ENCODE results near the gene FABP7. TPM values are rescaled to one million over a fixed set of nuclear protein-coding genes. Genes with fewer than 3 reads are reported as not detected.

The FABP7 gene
- total RNA-seq, 1 experiment from 2014 or later: not detected

DNA sequence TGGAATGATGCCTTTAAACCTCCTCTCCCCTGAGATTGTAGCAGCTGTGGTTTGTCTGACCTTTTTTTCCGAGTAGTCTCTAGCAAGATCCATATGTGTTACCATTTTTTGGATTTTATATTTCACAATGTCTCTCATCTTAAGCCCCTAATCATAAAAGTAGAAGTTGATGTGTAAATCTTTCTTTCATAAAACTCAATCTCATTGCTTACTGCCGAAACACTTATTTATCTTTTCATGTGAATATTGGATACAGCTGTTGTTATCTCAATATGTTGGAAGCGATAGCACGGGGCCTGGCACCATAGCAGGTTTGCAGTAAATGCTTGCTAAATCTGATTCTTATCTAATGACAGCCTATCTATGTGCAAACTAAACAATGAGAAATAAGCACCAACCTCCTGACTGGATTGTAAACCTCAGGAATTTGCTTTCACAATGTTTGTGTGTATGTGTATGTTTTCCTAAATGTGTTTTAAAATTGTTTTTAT, 23.7 kb downstream of the FABP7 start:
- Mint-ChIP-seq H3K36me3 (ENCODE audit: insufficient read depth, unreplicated experiment) (peaks cover 16% of the 10 kb centered on the region), H3K4me1 (ENCODE audit: low read depth, unreplicated experiment) (peaks cover 16% of the 10 kb centered on the region), H3K4me3 (ENCODE audit: unreplicated experiment) (no peak overlapping the region), H3K27me3 (ENCODE audit: insufficient read depth, unreplicated experiment) (no peaks in the 10 kb centered on the region), H3K9me3 (ENCODE audit: unreplicated experiment) (no peaks in the 10 kb centered on the region), H3K27ac (ENCODE audit: unreplicated experiment) (no peak overlapping the region)
- H3K36me3 ChIP-seq (ENCODE audit: control insufficient read depth, insufficient read depth, low read length): peaks cover 1% of the 10 kb centered on the region; the same call in 1 of the 2 replicates
- POLR2A ChIA-PET: no interaction called here
- intact Hi-C loops (cut with micrococcal nuclease; ENCODE audit: unreplicated experiment): no loop called here
- CTCF ChIA-PET: no interaction called here
- no peaks in the 10 kb centered on the region for H3K27me3 ChIP-seq (replicated peaks; ENCODE audit: control insufficient read depth, insufficient read depth, low read length)
- peaks cover 34% of the 10 kb centered on the region for H3K4me1 ChIP-seq
- no peak overlapping the region for H3K4me3 ChIP-seq (ENCODE audit: low read depth, low read length)
- BruUV-seq (replicated peaks): no TSS peak
- TF ChIP-seq, protein P1, sequence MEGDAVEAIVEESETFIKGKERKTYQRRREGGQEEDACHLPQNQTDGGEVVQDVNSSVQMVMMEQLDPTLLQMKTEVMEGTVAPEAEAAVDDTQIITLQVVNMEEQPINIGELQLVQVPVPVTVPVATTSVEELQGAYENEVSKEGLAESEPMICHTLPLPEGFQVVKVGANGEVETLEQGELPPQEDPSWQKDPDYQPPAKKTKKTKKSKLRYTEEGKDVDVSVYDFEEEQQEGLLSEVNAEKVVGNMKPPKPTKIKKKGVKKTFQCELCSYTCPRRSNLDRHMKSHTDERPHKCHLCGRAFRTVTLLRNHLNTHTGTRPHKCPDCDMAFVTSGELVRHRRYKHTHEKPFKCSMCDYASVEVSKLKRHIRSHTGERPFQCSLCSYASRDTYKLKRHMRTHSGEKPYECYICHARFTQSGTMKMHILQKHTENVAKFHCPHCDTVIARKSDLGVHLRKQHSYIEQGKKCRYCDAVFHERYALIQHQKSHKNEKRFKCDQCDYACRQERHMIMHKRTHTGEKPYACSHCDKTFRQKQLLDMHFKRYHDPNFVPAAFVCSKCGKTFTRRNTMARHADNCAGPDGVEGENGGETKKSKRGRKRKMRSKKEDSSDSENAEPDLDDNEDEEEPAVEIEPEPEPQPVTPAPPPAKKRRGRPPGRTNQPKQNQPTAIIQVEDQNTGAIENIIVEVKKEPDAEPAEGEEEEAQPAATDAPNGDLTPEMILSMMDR (IDR thresholded peaks at IDR 0.05; ENCODE audit: insufficient read depth in 1 of 2, low read depth in 1 of 2, low read length in 1 of 2, severe bottlenecking in 1 of 2, unreplicated experiment in 1 of 2): no peak
- H3K9me3 ChIP-seq: no peaks in the 10 kb centered on the region
- DNase-seq: no peak

DNA sequence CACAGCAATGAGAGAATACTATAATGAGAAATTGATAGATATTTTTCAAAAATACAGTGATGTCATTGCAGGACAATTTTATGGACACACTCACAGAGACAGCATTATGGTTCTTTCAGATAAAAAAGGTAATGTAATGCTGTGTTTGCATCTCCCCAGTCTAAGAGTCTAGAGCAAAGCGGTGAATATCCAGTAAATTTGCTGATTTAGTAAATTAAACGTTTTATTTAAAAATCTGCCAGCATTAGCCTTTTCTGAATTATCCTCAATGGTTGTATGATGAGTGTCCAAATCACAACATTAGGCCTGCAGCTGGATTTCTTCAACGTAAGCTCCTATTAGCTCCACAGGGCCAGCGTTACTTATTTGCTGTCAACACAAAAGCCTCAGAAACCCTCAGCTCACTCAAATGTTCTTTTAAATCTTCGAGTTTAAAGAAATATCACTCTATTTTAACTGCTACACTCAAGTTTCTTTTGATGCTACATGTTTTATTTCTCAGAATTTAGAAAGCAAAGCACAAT, 25.5 kb downstream of the FABP7 start:
- ChIA-PET CTCF (no interaction called here), POLR2A (no interaction called here)
- Mint-ChIP-seq H3K4me3 (ENCODE audit: unreplicated experiment) (no peak overlapping the region), H3K9me3 (ENCODE audit: unreplicated experiment) (no peaks in the 10 kb centered on the region), H3K27ac (ENCODE audit: unreplicated experiment) (no peak overlapping the region), H3K27me3 (ENCODE audit: insufficient read depth, unreplicated experiment) (no peaks in the 10 kb centered on the region), H3K36me3 (ENCODE audit: insufficient read depth, unreplicated experiment) (peaks cover 18% of the 10 kb centered on the region), H3K4me1 (ENCODE audit: low read depth, unreplicated experiment) (peaks cover 15% of the 10 kb centered on the region)
- Histone ChIP-seq H3K36me3 (ENCODE audit: control insufficient read depth, insufficient read depth, low read length) (peaks cover 1% of the 10 kb centered on the region; the same call in 1 of the 2 replicates), H3K4me1 (peaks cover 18% of the 10 kb centered on the region), H3K27me3 (replicated peaks; ENCODE audit: control insufficient read depth, insufficient read depth, low read length) (no peaks in the 10 kb centered on the region), H3K4me3 (ENCODE audit: low read depth, low read length) (no peak overlapping the region), H3K9me3 (no peaks in the 10 kb centered on the region)
- no TSS peak for BruUV-seq (replicated peaks)
- DNase-seq: no peak
- intact Hi-C loops (cut with micrococcal nuclease; ENCODE audit: unreplicated experiment): no loop called here
- TF ChIP-seq, protein P1 (IDR thresholded peaks at IDR 0.05; ENCODE audit: insufficient read depth in 1 of 2, low read depth in 1 of 2, low read length in 1 of 2, severe bottlenecking in 1 of 2, unreplicated experiment in 1 of 2): no peak

DNA sequence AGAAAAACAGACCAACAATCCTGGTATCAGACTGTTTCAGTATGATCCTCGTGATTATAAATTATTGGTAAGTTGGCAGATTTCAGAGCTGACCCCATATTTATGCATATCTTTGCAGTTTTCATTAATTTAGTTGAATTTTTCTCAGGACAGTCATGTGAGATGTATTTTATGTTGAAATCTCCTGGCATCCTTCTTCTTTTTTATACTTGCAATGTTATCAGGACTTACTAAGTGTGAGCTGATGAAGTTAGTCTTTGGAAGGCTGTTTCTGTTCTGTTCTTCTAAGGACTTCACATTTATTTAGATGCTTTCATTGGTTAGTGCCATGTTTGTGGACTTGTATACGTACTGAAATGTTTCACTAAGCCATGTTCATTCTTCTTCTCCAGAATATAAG, 26.8 kb downstream of the FABP7 start:
- peaks cover 1% of the 10 kb centered on the region; the same call in 1 of the 2 replicates for H3K36me3 ChIP-seq (ENCODE audit: control insufficient read depth, insufficient read depth, low read length)
- no TSS peak for BruUV-seq (replicated peaks)
- intact Hi-C loops (cut with micrococcal nuclease; ENCODE audit: unreplicated experiment): no loop called here
- no peaks in the 10 kb centered on the region for H3K27me3 ChIP-seq (replicated peaks; ENCODE audit: control insufficient read depth, insufficient read depth, low read length)
- no peak overlapping the region for H3K4me3 Mint-ChIP-seq (ENCODE audit: unreplicated experiment)
- H3K4me1 Mint-ChIP-seq (ENCODE audit: low read depth, unreplicated experiment): peaks cover 7% of the 10 kb centered on the region
- DNase-seq: no peak
- ChIA-PET CTCF (no interaction called here), POLR2A (no interaction called here)
- H3K36me3 Mint-ChIP-seq (ENCODE audit: insufficient read depth, unreplicated experiment): peaks cover 13% of the 10 kb centered on the region
- H3K27me3 Mint-ChIP-seq (ENCODE audit: insufficient read depth, unreplicated experiment): no peaks in the 10 kb centered on the region
- TF ChIP-seq, protein P1 (IDR thresholded peaks at IDR 0.05; ENCODE audit: insufficient read depth in 1 of 2, low read depth in 1 of 2, low read length in 1 of 2, severe bottlenecking in 1 of 2, unreplicated experiment in 1 of 2): no peak
- no peak overlapping the region for H3K27ac Mint-ChIP-seq (ENCODE audit: unreplicated experiment)
- H3K4me1 ChIP-seq: peaks cover 7% of the 10 kb centered on the region
- no peaks in the 10 kb centered on the region for H3K9me3 ChIP-seq
- H3K4me3 ChIP-seq (ENCODE audit: low read depth, low read length): no peak overlapping the region
- no peaks in the 10 kb centered on the region for H3K9me3 Mint-ChIP-seq (ENCODE audit: unreplicated experiment)

All from Caco-2 (cell line).